ENCODE results near the gene CENPM. TPM values are rescaled to one million over a fixed set of nuclear protein-coding genes. Genes with fewer than 3 reads are reported as not detected.

The CENPM gene
- total and polyA plus RNA-seq, 4 donors: 0.17 to 26.3 (median 2.3) TPM

DNA sequence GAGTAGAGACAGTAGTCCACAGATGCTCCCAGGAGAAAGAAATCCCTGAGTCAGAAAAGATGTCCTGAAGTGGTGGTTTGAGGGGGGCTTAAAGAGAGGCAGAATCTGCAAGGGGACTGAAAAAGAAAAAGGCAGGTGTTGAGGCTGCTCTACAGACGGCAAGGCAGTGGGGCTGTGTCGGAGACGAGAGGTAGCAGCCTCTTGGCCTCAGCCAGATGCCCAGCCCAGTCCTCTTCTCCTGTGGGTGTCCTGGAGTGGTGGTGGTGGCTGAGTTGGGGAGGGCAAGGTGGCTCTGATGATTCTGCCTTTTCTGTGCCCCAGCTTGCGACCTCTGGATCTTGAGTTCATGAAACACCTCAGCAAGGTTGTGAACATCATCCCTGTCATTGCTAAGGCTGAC is 42.3 kb upstream of the CENPM start:
- Histone ChIP-seq H3K4me3 (ENCODE audit: low read depth in 1 of 3, low read length in 3 of 3) (no peak overlapping the region), H3K27ac (ENCODE audit: low read depth in 1 of 2, low read length in 2 of 2) (no peak overlapping the region), H3K27me3 (ENCODE audit: control insufficient read depth in 4 of 4, insufficient read depth in 4 of 4, low read length in 3 of 4) (no peaks in the 10 kb centered on the region), H3K4me1 (ENCODE audit: control insufficient read depth in 4 of 4, insufficient read depth in 4 of 4, low read length in 3 of 4) (no peaks in the 10 kb centered on the region), H3K9me3 (ENCODE audit: control insufficient read depth in 4 of 4, low read length in 3 of 4) (no peaks in the 10 kb centered on the region), H3K36me3 (ENCODE audit: control insufficient read depth in 4 of 4, insufficient read depth in 3 of 4, low read depth in 1 of 4, low read length in 3 of 4) (no peaks in the 10 kb centered on the region), H3K9ac (ENCODE audit: low read depth in 1 of 2, low read length in 2 of 2) (no peak overlapping the region)
- DNase-seq (ENCODE audit: low spot score): no peak
- WGBS: 91% methylated on average over 4 of the region's 4 CpGs
- TF ChIP-seq HNF4G (IDR thresholded peaks at IDR 0.05): no peak
- TF ChIP-seq FOXA2 (IDR thresholded peaks at IDR 0.05): no peak
- no peak for TF ChIP-seq YY1 (IDR thresholded peaks at IDR 0.05)
- no peak for TF ChIP-seq FOXA1 (IDR thresholded peaks at IDR 0.05)

DNA sequence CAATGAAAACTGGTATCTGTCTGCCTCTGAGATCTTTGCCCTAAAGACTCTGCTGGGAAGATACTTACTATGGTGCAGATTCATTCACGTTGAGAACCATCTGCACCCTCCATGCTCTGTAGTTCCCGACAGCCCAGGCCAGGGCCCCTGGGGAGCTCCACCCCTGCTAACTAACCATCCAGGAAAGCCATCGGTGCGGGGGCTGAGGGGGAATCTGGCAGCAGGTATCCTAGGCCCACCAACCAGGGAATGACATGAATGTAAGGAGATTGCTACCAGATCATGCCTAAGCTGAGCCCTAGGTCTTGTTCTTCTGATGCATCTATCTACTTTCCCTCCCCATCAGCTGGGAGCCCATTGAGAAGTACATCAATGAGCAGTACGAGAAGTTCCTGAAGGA is 40.3 kb upstream of the CENPM start:
- H3K4me3 ChIP-seq (ENCODE audit: low read depth in 1 of 3, low read length in 3 of 3): no peak overlapping the region
- H3K4me1 ChIP-seq (ENCODE audit: control insufficient read depth in 4 of 4, insufficient read depth in 4 of 4, low read length in 3 of 4): no peaks in the 10 kb centered on the region
- H3K9me3 ChIP-seq (ENCODE audit: control insufficient read depth in 4 of 4, low read length in 3 of 4): no peaks in the 10 kb centered on the region
- no peaks in the 10 kb centered on the region for H3K27me3 ChIP-seq (ENCODE audit: control insufficient read depth in 4 of 4, insufficient read depth in 4 of 4, low read length in 3 of 4)
- no peak for TF ChIP-seq RXRA (IDR thresholded peaks at IDR 0.05)
- no peak for TF ChIP-seq EGR1 (IDR thresholded peaks at IDR 0.05; ENCODE audit: low read depth in 2 of 2)
- TF ChIP-seq, protein P1, sequence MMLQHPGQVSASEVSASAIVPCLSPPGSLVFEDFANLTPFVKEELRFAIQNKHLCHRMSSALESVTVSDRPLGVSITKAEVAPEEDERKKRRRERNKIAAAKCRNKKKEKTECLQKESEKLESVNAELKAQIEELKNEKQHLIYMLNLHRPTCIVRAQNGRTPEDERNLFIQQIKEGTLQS (IDR thresholded peaks at IDR 0.05): no peak
- TF ChIP-seq JUND (IDR thresholded peaks at IDR 0.05): no peak
- TF ChIP-seq, protein P2, sequence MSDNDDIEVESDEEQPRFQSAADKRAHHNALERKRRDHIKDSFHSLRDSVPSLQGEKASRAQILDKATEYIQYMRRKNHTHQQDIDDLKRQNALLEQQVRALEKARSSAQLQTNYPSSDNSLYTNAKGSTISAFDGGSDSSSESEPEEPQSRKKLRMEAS (IDR thresholded peaks at IDR 0.05): no peak
- no peak for DNase-seq (ENCODE audit: low spot score)
- H3K9ac ChIP-seq (ENCODE audit: low read depth in 1 of 2, low read length in 2 of 2): no peak overlapping the region
- 97% methylated on average over 5 of the region's 5 CpGs for WGBS
- no peak overlapping the region for H3K27ac ChIP-seq (ENCODE audit: low read depth in 1 of 2, low read length in 2 of 2)
- no peaks in the 10 kb centered on the region for H3K36me3 ChIP-seq (ENCODE audit: control insufficient read depth in 4 of 4, insufficient read depth in 3 of 4, low read depth in 1 of 4, low read length in 3 of 4)

DNA sequence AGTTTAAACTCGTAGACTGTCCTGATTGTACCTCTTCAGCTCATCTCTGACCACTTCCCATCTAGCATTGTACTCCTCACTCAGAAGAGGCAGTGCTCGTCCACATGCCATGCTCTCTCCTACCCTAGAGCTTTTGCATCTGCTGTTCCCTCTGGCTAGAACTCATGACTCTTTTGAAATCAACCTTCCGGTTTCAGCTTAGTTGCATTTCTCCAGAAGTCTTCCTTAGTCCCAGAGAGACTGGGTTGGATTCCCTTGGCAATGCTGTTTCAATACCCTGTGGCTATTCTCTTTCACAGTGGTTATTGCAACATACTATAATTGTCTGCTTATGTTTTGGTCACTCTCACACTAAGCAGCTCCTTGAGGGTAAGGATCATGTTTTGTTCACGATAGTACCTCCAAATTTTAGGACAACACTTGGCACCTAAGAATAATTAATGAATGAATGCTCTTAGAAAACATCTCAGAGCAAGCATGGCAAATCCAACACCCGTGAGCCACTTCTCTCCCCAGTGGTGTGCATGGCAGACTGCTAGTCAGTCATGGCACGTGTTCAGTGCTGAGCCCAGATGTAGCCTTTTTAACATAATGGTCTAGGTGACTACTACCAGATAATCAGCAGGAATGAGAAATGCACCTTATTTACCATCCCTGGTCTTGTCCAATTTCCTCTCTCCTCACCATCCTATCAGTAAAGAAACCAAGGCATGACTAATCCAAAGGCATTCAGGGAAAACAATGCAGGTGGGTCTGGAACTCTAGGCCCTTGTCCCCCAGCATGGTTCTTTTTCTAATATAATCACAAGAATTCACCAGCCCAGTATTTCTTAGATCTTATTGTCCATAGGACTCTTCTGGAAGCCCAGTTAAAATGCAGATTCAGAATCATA is 36.8 kb upstream of the CENPM start:
- no peak for DNase-seq (ENCODE audit: low spot score)
- H3K4me1 ChIP-seq (ENCODE audit: control insufficient read depth in 4 of 4, insufficient read depth in 4 of 4, low read length in 3 of 4): no peaks in the 10 kb centered on the region
- no peak overlapping the region for H3K4me3 ChIP-seq (ENCODE audit: low read depth in 1 of 3, low read length in 3 of 3)
- H3K9me3 ChIP-seq (ENCODE audit: control insufficient read depth in 4 of 4, low read length in 3 of 4): no peaks in the 10 kb centered on the region
- no peaks in the 10 kb centered on the region for H3K27me3 ChIP-seq (ENCODE audit: control insufficient read depth in 4 of 4, insufficient read depth in 4 of 4, low read length in 3 of 4)
- no peak overlapping the region for H3K27ac ChIP-seq (ENCODE audit: low read depth in 1 of 2, low read length in 2 of 2)
- TF ChIP-seq RXRA (IDR thresholded peaks at IDR 0.05) (no peak), EGR1 (IDR thresholded peaks at IDR 0.05; ENCODE audit: low read depth in 2 of 2) (no peak), FOXA2 (IDR thresholded peaks at IDR 0.05) (no peak), TAF1 (conservative IDR thresholded peaks at IDR 0.05) (no peak), JUND (IDR thresholded peaks at IDR 0.05) (no peak), HNF4A (conservative IDR thresholded peaks at IDR 0.05) (no peak), SP1 (IDR thresholded peaks at IDR 0.05) (no peak), FOXA1 (IDR thresholded peaks at IDR 0.05) (no peak), GABPA (IDR thresholded peaks at IDR 0.05 in 1 of 2, conservative IDR thresholded peaks at IDR 0.05 in 1 of 2) (no peak), RAD21 (IDR thresholded peaks at IDR 0.05) (no peak)
- TF ChIP-seq, protein P1 (IDR thresholded peaks at IDR 0.05): no peak
- TF ChIP-seq, protein P3, sequence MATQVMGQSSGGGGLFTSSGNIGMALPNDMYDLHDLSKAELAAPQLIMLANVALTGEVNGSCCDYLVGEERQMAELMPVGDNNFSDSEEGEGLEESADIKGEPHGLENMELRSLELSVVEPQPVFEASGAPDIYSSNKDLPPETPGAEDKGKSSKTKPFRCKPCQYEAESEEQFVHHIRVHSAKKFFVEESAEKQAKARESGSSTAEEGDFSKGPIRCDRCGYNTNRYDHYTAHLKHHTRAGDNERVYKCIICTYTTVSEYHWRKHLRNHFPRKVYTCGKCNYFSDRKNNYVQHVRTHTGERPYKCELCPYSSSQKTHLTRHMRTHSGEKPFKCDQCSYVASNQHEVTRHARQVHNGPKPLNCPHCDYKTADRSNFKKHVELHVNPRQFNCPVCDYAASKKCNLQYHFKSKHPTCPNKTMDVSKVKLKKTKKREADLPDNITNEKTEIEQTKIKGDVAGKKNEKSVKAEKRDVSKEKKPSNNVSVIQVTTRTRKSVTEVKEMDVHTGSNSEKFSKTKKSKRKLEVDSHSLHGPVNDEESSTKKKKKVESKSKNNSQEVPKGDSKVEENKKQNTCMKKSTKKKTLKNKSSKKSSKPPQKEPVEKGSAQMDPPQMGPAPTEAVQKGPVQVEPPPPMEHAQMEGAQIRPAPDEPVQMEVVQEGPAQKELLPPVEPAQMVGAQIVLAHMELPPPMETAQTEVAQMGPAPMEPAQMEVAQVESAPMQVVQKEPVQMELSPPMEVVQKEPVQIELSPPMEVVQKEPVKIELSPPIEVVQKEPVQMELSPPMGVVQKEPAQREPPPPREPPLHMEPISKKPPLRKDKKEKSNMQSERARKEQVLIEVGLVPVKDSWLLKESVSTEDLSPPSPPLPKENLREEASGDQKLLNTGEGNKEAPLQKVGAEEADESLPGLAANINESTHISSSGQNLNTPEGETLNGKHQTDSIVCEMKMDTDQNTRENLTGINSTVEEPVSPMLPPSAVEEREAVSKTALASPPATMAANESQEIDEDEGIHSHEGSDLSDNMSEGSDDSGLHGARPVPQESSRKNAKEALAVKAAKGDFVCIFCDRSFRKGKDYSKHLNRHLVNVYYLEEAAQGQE (IDR thresholded peaks at IDR 0.05): no peak
- TF ChIP-seq, protein P2 (IDR thresholded peaks at IDR 0.05): no peak
- H3K36me3 ChIP-seq (ENCODE audit: control insufficient read depth in 4 of 4, insufficient read depth in 3 of 4, low read depth in 1 of 4, low read length in 3 of 4): no peaks in the 10 kb centered on the region
- H3K9ac ChIP-seq (ENCODE audit: low read depth in 1 of 2, low read length in 2 of 2): no peak overlapping the region
- 83% methylated on average over 6 of the region's 6 CpGs for WGBS
